Kidney (tissue), 14 donors: ENCODE measurements around the gene LIN7B. TPM values are rescaled to one million over a fixed set of nuclear protein-coding genes. Genes with fewer than 3 reads are reported as not detected.

Experiments
- DNase-seq, 5 donors: peaks; one replicate each; pipeline ENCODE4 v3.0.0-alpha.2; 2013 to 2020
- FAIRE-seq: peaks from 2 replicates; lab custom pipeline; 2012; peaks lifted over from hg19 to GRCh38; lab: Jason Lieb, UNC
- H3K27ac ChIP-seq, 2 donors: one replicate each; pipeline ENCODE4 v1.7.0; 2013; ENCODE audit warnings: low read depth in 2 of 2, low read length in 2 of 2, inconsistent platforms in 1 of 2
- H3K27me3 ChIP-seq: one replicate; pipeline ENCODE4 v1.7.1; 2013; ENCODE audit warnings: low read length, inconsistent platforms; ENCODE audit not compliant: control insufficient read depth, insufficient read depth
- H3K36me3 ChIP-seq, 3 donors: one replicate each; pipeline versions ENCODE4 v1.7.0 to v1.7.1; 2013; ENCODE audit warnings: low read length in 3 of 3, control low read depth in 1 of 3, inconsistent platforms in 1 of 3; ENCODE audit not compliant: insufficient read depth in 3 of 3, control insufficient read depth in 2 of 3
- H3K4me1 ChIP-seq, 3 donors: one replicate each; pipeline versions ENCODE4 v1.7.0 to v1.7.1; 2013; ENCODE audit warnings: low read length in 3 of 3, inconsistent platforms in 1 of 3, low read depth in 1 of 3; ENCODE audit not compliant: control insufficient read depth in 2 of 3, insufficient read depth in 2 of 3
- H3K4me3 ChIP-seq, 3 donors: one replicate each; pipeline versions ENCODE4 v1.7.0 to v1.8.1; 2013; ENCODE audit warnings: low read length in 3 of 3, control low read depth in 1 of 3, inconsistent platforms in 1 of 3
- H3K9ac ChIP-seq, 3 donors: one replicate each; pipeline versions ENCODE4 v1.7.0 to v1.7.1; 2013; ENCODE audit warnings: low read length in 3 of 3, control low read depth in 1 of 3, inconsistent platforms in 1 of 3
- H3K9me3 ChIP-seq, 3 donors: one replicate each; pipeline versions ENCODE4 v1.7.0 to v1.7.1; 2013; ENCODE audit warnings: low read length in 3 of 3, control low read depth in 1 of 3, inconsistent platforms in 1 of 3; ENCODE audit not compliant: control insufficient read depth in 2 of 3, insufficient read depth in 1 of 3
- CTCF ChIP-seq: IDR thresholded peaks from 3 replicates; pipeline ENCODE4 v1.5.1; 2012; ENCODE audit warnings: mild to moderate bottlenecking, moderate library complexity, borderline replicate concordance; ENCODE audit not compliant: insufficient read depth; ENCODE audit errors: extremely low read depth
- intact Hi-C: fragments of 100-400 bp; cut with DNase I; formaldehyde crosslinking; loops from one replicate; pipeline ENCODE4 v1.11.1; 2022
- polyA plus RNA-seq: library from polyadenylated mRNA; stranded (reverse); fragments of 350-450 nt; fragmentation: Illumina TruSeq; extraction: RNeasy Lipid Tissue Mini Kit (QIAGEN cat#74804); gene quantifications from one replicate; pipeline ENCODE4 v1.2.3, GENCODE V29; 2014; ENCODE audit warnings: low read depth, low replicate concordance; ENCODE audit not compliant: insufficient read depth
- total RNA-seq: library from RNA; stranded (reverse); fragmentation: NEBNext Ultra II Directional; extraction: Animal tissue kit (Norgen Biotek cat#: 25700); gene quantifications from one replicate; pipeline ENCODE4 v1.2.1, GENCODE V29; 2021
- donor health status: control.
- donor health status: control.
- donor health status: control.
- donor health status: control.
- donor health status: control.
- donor health status: DM: yes; HTN: yes; CAD: no.
- donor health status: Normal renal cell carcinoma (clear cell type).

LIN7B gene
- total and polyA plus RNA-seq, 2 donors from 2014 or later, result 4.7 to 9.7 TPM

- peak; percentile 59 for FAIRE-seq
- peaks cover 2 to 3% (median 2%) of the 10 kb centered on the region in 3 donors for H3K36me3 ChIP-seq
Measured at GRCh38 chr19:49085020-49085867, 28.9 kb upstream of the LIN7B start, which contains the start of gene SNRNP70. SNRNP70 (plus strand) TSS chr19:49085451; CDS start chr19:49086415, 964 bp downstream.

GRCh38 chr19:49085868-49086232 is 28.3 kb upstream of the LIN7B start:
- no peaks in the 10 kb centered on the region for H3K27me3 ChIP-seq
- intact Hi-C loops, result no loop called here
- TF ChIP-seq CTCF, result no peak
- H3K9me3 ChIP-seq, result no peaks in the 10 kb centered on the region
- no peak for FAIRE-seq
- H3K27ac ChIP-seq, result peak overlapping the region; percentile 91 to 92
- peak overlapping the region; percentile 79 to 99 (median 95) for H3K4me3 ChIP-seq
- peaks cover 0 to 13% (median 10%) of the 10 kb centered on the region in 3 donors for H3K4me1 ChIP-seq
- H3K9ac ChIP-seq, result peak overlapping the region; percentile 61 to 97 (median 83)
- no peak for DNase-seq
- peaks cover 8% of the 10 kb centered on the region in 3 donors for H3K36me3 ChIP-seq

More at GRCh38 chr19:49085020-49085867, 28.9 kb upstream of the LIN7B start, which contains the start of gene SNRNP70:
- intact Hi-C loops, result no loop called here
- H3K4me1 ChIP-seq, result peaks cover 0 to 13% (median 10%) of the 10 kb centered on the region in 3 donors
- no peaks in the 10 kb centered on the region for H3K27me3 ChIP-seq
- peak within 1 kb of the TSS; percentile 83 to 97 (median 84) for H3K9ac ChIP-seq
- H3K4me3 ChIP-seq, result peak within 1 kb of the TSS; percentile 79 to 99 (median 95)
- no peak for TF ChIP-seq CTCF
- H3K27ac ChIP-seq, result peak within 1 kb of the TSS; percentile 91 to 92
- peak; percentile 100 for DNase-seq
- H3K9me3 ChIP-seq, result no peaks in the 10 kb centered on the region

- Histone ChIP-seq H3K4me3 (peak overlapping the region; percentile 79 to 99 (median 95)), H3K27me3 (no peaks in the 10 kb centered on the region), H3K4me1 (peaks cover 0 to 13% (median 10%) of the 10 kb centered on the region in 3 donors), H3K36me3 (peaks cover 8 to 12% (median 11%) of the 10 kb centered on the region in 3 donors), H3K27ac (no peak overlapping the region), H3K9ac (peak overlapping the region; percentile 61 to 97 (median 83)), H3K9me3 (no peaks in the 10 kb centered on the region)
- intact Hi-C loops, result no loop called here
- DNase-seq (no peak), FAIRE-seq (no peak)
- TF ChIP-seq CTCF, result no peak
Measured at GRCh38 chr19:49086296-49086695, 27.9 kb upstream of the LIN7B start.
